HUES48 (cell line): ENCODE results near the gene NALCN.

Experiments used
- H3K27ac ChIP-seq: one replicate; pipeline ENCODE4 v1.7.0; 2013; ENCODE audit warnings: low read depth, low read length, inconsistent platforms
- H3K27me3 ChIP-seq: 2 replicates; pipeline ENCODE4 v1.6.1; 2013; ENCODE audit warnings: mild to moderate bottlenecking, low read length; ENCODE audit not compliant: control insufficient read depth, insufficient read depth
- H3K36me3 ChIP-seq: 2 replicates; pipeline ENCODE4 v1.6.1; 2013; ENCODE audit warnings: low read length; ENCODE audit not compliant: control insufficient read depth, insufficient read depth
- H3K4me1 ChIP-seq: 2 replicates; pipeline ENCODE4 v1.6.1; 2013; ENCODE audit warnings: mild to moderate bottlenecking, low read length; ENCODE audit not compliant: control insufficient read depth, insufficient read depth
- H3K4me3 ChIP-seq: 2 replicates; pipeline ENCODE4 v1.5.1; 2013; ENCODE audit warnings: mild to moderate bottlenecking, low read depth, low read length
- H3K9ac ChIP-seq: 2 replicates; pipeline ENCODE4 v1.6.1; 2013; ENCODE audit warnings: mild to moderate bottlenecking, low read depth, low read length, moderate library complexity
- H3K9me3 ChIP-seq: 2 replicates; pipeline ENCODE4 v1.6.1; 2013; ENCODE audit warnings: low read length; ENCODE audit not compliant: control insufficient read depth, insufficient read depth

Gene NALCN

DNA sequence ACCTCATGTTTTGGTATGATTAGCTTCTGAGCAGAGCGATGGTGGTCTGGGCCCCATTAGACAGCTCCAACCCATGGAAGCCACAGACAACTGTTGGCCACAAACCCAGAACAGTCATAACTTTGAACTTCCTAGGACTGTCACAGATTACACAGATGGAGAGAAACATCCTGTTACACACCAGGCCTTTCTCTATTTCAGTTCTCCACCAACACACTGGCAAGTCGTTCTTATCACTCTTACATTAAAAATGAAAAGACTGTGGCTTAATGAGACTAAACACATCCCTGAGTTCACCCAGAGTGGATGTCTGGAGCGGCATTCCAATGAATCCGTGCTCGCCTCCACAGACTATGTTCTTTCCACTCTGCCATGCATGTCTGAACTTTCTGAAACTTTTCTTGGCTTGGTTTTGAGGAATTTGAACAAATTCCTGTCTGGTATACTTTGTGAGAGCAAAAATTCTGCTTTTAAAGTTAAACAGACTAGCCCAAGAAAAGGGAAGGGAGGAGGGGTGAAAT lies 109.1 kb downstream of the NALCN start:
- no peaks in the 10 kb centered on the region for H3K27me3 ChIP-seq
- no peak overlapping the region for H3K4me3 ChIP-seq
- H3K9me3 ChIP-seq, result no peaks in the 10 kb centered on the region
- H3K27ac ChIP-seq, result no peak overlapping the region
- no peak overlapping the region for H3K9ac ChIP-seq
- no peaks in the 10 kb centered on the region for H3K4me1 ChIP-seq
- no peaks in the 10 kb centered on the region for H3K36me3 ChIP-seq

DNA sequence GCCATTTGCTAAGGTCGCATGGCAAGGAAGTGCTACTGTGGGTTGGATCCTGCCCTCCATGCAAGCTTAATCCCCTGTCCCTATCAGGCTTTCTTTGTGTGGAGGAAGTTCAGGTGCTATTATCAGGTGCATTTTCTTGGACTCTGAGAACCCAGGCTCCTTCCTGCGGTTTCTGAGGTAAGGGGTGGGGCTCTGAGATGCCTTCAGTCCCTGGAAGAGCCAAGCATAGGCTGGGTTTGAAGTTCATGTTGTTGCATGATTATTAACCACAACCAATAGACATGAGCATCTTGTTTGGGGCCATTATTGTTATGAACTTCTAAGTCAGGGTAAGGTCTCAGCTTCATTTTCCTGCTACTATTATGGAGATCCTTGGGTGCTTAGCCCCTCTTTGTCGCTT lies 109.5 kb downstream of the NALCN start:
- no peaks in the 10 kb centered on the region for H3K36me3 ChIP-seq
- H3K27me3 ChIP-seq, result no peaks in the 10 kb centered on the region
- no peak overlapping the region for H3K4me3 ChIP-seq
- no peaks in the 10 kb centered on the region for H3K9me3 ChIP-seq
- H3K4me1 ChIP-seq, result no peaks in the 10 kb centered on the region
- no peak overlapping the region for H3K9ac ChIP-seq
- no peak overlapping the region for H3K27ac ChIP-seq

DNA sequence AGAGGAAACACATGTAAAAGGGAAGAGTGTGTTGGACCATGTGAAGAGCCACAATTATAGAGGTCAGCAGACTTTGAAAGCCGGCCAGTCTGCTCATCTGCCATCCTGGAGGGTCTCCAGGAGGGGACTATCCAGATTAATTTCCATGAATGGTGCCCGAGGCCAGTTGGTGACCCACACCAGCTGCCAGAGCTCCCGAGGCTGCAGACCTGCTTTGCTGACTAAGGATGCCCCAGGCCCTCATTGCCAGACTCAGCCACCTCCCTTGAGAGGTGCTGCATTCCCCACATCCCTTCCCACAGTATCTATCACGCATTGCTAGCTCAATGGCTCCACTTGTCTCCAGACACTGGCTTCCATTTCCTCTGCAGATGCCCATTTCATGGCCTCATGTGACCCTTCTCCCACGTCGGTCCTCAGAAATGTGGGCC lies 110.3 kb downstream of the NALCN start:
- no peaks in the 10 kb centered on the region for H3K4me1 ChIP-seq
- no peaks in the 10 kb centered on the region for H3K36me3 ChIP-seq
- no peaks in the 10 kb centered on the region for H3K9me3 ChIP-seq
- H3K27ac ChIP-seq, result no peak overlapping the region
- no peak overlapping the region for H3K9ac ChIP-seq
- H3K27me3 ChIP-seq, result no peaks in the 10 kb centered on the region
- no peak overlapping the region for H3K4me3 ChIP-seq

DNA sequence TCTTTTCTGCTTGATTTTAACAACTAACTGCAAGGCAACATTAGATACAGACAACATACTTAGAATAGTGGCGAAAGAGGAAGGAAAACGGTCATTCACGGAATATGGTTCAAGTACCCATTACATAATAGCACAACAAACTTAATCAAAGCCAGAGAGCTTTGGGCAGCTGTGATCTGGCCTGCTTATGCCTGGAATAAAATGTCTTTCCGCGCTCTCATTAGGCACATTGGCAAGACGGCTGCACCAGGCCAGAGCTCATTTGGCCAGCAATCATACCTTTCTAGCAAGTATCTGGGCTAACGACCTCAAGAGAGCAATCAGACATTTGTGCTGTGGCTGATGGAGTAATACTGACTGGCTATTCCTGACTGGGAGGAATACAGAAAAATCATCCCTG lies 112.8 kb downstream of the NALCN start:
- H3K4me1 ChIP-seq, result no peaks in the 10 kb centered on the region
- no peak overlapping the region for H3K4me3 ChIP-seq
- H3K9ac ChIP-seq, result no peak overlapping the region
- no peaks in the 10 kb centered on the region for H3K36me3 ChIP-seq
- no peaks in the 10 kb centered on the region for H3K27me3 ChIP-seq
- no peak overlapping the region for H3K27ac ChIP-seq
- H3K9me3 ChIP-seq, result no peaks in the 10 kb centered on the region

DNA sequence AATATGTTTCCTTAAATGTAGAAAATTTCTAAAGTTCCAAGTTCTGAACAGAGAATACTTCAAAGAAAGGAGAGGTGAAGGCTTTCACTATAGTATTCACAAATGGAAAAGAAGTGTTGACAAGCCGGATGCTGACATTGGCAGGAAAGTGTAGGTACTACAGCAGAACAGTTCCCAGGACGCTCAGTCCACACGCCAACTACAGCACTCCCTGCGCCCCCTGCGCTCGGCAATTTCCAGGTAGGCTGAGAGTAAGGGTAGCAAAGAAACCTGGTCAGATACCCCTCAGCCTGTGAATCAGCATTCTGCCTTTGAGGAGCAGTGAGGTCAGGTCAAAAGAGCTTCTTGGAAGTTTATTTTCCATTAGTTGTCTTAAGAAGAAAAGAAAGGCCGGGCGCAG lies 115.3 kb downstream of the NALCN start:
- H3K4me1 ChIP-seq, result no peaks in the 10 kb centered on the region
- no peaks in the 10 kb centered on the region for H3K36me3 ChIP-seq
- H3K27ac ChIP-seq, result no peak overlapping the region

DNA sequence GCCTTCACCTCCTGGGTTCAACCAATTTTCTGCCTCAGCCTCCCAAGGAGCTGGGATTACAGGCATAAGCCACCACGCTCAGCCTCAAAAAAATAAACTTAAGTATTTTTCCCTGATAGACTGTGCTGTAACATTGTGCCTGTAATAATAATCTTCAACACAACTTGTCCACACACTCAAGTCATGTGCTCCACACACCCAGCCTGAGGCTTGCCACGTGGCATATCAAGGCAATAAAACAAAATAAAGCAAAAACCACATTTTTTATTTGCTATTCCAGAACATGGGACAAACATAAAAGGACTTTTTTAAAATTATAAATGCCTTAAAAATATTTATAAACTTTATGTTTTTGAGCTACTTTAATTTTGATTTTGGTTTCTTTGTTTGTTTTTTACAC lies 115.8 kb downstream of the NALCN start:
- no peaks in the 10 kb centered on the region for H3K9me3 ChIP-seq
- H3K4me1 ChIP-seq, result no peaks in the 10 kb centered on the region
- no peak overlapping the region for H3K4me3 ChIP-seq
- H3K9ac ChIP-seq, result no peak overlapping the region
- no peak overlapping the region for H3K27ac ChIP-seq
- H3K27me3 ChIP-seq, result no peaks in the 10 kb centered on the region
- no peaks in the 10 kb centered on the region for H3K36me3 ChIP-seq

More for the DNA sequence above, 115.3 kb downstream of the NALCN start:
- Histone ChIP-seq H3K27me3 (no peaks in the 10 kb centered on the region), H3K9ac (no peak overlapping the region), H3K9me3 (no peaks in the 10 kb centered on the region), H3K4me3 (no peak overlapping the region)

DNA sequence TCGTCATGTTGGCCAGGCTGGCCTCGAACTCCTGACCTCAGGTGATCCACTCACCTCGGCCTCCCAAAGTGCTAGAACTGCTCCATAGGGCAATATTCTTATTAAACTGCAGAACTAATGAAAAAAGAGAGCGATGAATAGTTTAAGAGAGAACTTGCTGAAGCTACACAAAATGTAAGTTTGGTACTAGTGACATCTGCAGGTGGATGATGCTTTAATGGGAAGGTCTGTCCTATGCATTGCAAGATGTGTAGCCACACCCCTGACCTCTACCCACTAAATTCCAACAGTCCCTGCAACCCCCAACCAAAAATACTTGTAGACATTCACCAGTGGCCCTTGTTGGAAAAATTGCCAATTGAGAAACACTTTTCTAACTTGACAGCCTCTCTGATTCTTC lies 117.8 kb downstream of the NALCN start:
- no peak overlapping the region for H3K9ac ChIP-seq
- no peaks in the 10 kb centered on the region for H3K36me3 ChIP-seq
- H3K4me3 ChIP-seq, result no peak overlapping the region
- no peak overlapping the region for H3K27ac ChIP-seq
- no peaks in the 10 kb centered on the region for H3K27me3 ChIP-seq
- no peaks in the 10 kb centered on the region for H3K9me3 ChIP-seq
- H3K4me1 ChIP-seq, result no peaks in the 10 kb centered on the region

DNA sequence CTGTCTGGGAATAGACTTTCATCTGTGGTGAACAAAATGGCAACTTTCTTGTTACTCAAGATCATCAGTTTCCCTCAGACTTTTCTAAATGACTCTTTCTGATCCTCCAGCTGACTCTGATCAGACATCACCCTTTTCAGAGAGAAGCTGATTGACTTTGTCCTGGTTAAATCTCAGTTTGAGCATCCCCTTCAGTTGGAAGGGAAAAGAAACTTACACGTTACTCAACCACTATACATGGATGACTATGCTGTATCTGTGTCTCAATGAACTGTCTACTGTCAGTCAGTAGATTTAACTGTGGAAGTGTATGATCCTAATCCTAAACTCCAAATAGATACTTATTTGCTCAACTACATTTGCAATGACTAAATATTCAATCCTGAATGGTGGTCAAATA lies 118.5 kb downstream of the NALCN start:
- no peaks in the 10 kb centered on the region for H3K4me1 ChIP-seq
- H3K27ac ChIP-seq, result no peak overlapping the region
- H3K27me3 ChIP-seq, result no peaks in the 10 kb centered on the region
- H3K9me3 ChIP-seq, result no peaks in the 10 kb centered on the region
- no peak overlapping the region for H3K9ac ChIP-seq
- no peak overlapping the region for H3K4me3 ChIP-seq
- no peaks in the 10 kb centered on the region for H3K36me3 ChIP-seq

DNA sequence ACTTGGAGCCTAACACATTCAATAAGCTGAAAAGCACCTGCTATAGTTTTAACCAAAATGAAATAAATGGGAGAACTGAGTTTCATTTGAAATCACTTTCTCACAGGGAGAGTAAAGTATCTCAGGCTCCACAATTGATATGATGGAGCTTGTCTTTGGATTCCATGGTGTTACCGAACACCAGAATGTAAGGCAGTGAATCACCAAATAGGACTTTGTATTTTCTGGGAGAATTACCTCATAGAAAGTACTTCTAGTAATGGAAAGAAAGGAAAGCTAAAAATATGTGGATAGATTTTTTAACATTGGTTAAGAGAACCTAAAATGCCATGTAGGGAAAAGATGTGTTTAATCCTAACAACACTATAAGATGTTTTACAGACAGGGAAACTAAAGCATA lies 123.6 kb downstream of the NALCN start:
- Histone ChIP-seq H3K4me3 (no peak overlapping the region), H3K9ac (no peak overlapping the region), H3K27ac (no peak overlapping the region), H3K27me3 (no peaks in the 10 kb centered on the region), H3K36me3 (no peaks in the 10 kb centered on the region), H3K4me1 (no peaks in the 10 kb centered on the region), H3K9me3 (no peaks in the 10 kb centered on the region)

DNA sequence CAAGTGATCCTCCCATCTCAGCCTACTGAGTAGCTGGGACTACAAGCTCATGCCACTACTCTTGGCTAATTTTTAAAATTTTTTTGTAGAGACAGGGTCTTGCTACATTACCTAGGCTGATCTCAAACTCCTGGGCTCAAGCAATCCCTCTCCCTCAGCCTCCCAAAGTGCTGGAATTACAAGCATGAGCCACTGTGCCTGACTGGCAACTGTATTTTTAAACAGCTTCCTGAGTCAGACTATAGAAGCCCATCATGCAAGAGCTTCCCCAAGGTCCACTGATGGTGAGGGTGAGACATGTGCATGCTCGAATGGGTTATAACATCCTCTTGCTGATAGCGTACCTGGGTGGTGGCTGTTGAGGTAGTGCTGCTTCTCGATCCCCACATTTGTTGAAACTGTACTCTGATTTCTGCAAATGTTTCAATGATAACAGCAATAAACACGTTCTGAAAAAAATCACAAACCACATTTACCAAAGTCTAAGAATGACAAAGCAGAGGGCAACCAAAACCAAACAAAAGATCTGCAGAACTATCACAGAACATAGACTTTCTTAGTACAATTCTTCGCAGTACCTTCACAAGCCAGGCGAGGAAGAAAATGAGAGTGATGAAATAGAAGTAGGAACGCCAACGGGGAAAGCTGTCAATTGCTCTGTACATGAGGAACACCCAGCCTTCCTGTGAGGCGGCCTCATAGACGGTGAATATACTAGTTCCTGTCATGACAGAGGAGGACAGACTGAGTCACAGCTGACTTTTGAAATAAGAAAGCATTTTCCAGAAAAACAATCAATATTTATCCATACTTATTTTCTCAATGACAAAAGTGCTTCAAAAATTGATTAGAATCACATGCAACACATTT lies 124.4 kb downstream of the NALCN start:
- no peaks in the 10 kb centered on the region for H3K27me3 ChIP-seq
- H3K9ac ChIP-seq, result no peak overlapping the region
- no peaks in the 10 kb centered on the region for H3K36me3 ChIP-seq
- H3K9me3 ChIP-seq, result no peaks in the 10 kb centered on the region
- no peaks in the 10 kb centered on the region for H3K4me1 ChIP-seq
- no peak overlapping the region for H3K27ac ChIP-seq
- H3K4me3 ChIP-seq, result no peak overlapping the region

DNA sequence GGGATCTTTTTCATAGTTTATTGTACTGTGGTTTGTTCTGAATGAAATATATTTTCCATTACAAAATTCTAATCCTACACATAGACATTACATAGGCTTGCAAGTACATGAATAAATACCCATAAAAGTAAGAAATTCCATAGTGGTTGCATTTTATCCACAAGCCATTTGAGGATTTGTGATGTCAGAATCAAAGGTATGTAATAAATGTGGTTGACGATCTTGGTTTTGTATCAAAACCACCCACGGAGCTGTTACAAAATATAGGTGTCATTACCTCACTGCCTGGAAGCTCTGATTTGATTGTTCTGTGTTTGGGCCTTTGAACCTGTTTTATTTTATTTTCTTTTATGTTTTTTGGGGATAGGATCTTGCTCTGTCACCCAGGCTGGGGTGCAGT lies 125.1 kb downstream of the NALCN start:
- Histone ChIP-seq H3K4me1 (no peaks in the 10 kb centered on the region), H3K9me3 (no peaks in the 10 kb centered on the region), H3K9ac (no peak overlapping the region), H3K36me3 (no peaks in the 10 kb centered on the region), H3K27me3 (no peaks in the 10 kb centered on the region), H3K4me3 (no peak overlapping the region), H3K27ac (no peak overlapping the region)
